ENCODE data around the gene KRTAP17-1. TPM values are rescaled to one million over a fixed set of nuclear protein-coding genes. Genes with fewer than 3 reads are reported as not detected.
A peak's percentile ranks its signal among the peaks of the same experiment; 100 is the strongest.

The KRTAP17-1 gene
- total and polyA plus RNA-seq, 4 donors: not detected

GRCh38 chr17:41301204-41301790 lies 14.2 kb downstream of the KRTAP17-1 start:
- WGBS, 2 donors: 63 to 70% methylated on average over 5 of the region's 5 CpGs
- H3K9ac ChIP-seq (ENCODE audit: insufficient read depth in 1 of 2, low read length in 2 of 2): no peak overlapping the region
- DNase-seq (no peak), ATAC-seq (ENCODE audit: insufficient read depth, low FRiP score) (no peak)
- no peak for TF ChIP-seq CTCF (IDR thresholded peaks at IDR 0.05; ENCODE audit: control extremely low read depth, extremely low read depth)
- H3K36me3 ChIP-seq (ENCODE audit: control insufficient read depth in 4 of 4, insufficient read depth in 4 of 4, low read length in 4 of 4): no peaks in the 10 kb centered on the region
- no peak overlapping the region for H3K27ac ChIP-seq (ENCODE audit: low read depth in 1 of 2, low read length in 1 of 2)
- peaks cover 0 to 2% (median 0%) of the 10 kb centered on the region in 5 donors for H3K4me1 ChIP-seq (ENCODE audit: control insufficient read depth in 5 of 5, insufficient read depth in 5 of 5, low read length in 5 of 5)
- H3K27me3 ChIP-seq (ENCODE audit: control insufficient read depth in 3 of 3, insufficient read depth in 3 of 3, low read length in 2 of 3): no peaks in the 10 kb centered on the region
- H3K9me3 ChIP-seq (ENCODE audit: control insufficient read depth in 4 of 4, insufficient read depth in 3 of 4, low read length in 3 of 4): peaks cover 0 to 6% (median 0%) of the 10 kb centered on the region in 4 donors
- H3K4me3 ChIP-seq: no peak overlapping the region

- DNase-seq (no peak), ATAC-seq (ENCODE audit: insufficient read depth, low FRiP score) (no peak)
- no peak for TF ChIP-seq CTCF (IDR thresholded peaks at IDR 0.05; ENCODE audit: control extremely low read depth, extremely low read depth)
- Histone ChIP-seq H3K27ac (ENCODE audit: low read depth in 1 of 2, low read length in 1 of 2) (no peak overlapping the region), H3K9ac (ENCODE audit: insufficient read depth in 1 of 2, low read length in 2 of 2) (no peak overlapping the region), H3K27me3 (ENCODE audit: control insufficient read depth in 3 of 3, insufficient read depth in 3 of 3, low read length in 2 of 3) (no peaks in the 10 kb centered on the region), H3K4me3 (no peak overlapping the region), H3K4me1 (ENCODE audit: control insufficient read depth in 5 of 5, insufficient read depth in 5 of 5, low read length in 5 of 5) (peaks cover 0 to 2% (median 0%) of the 10 kb centered on the region in 5 donors), H3K9me3 (ENCODE audit: control insufficient read depth in 4 of 4, insufficient read depth in 3 of 4, low read length in 3 of 4) (peaks cover 0 to 6% (median 0%) of the 10 kb centered on the region in 4 donors), H3K36me3 (ENCODE audit: control insufficient read depth in 4 of 4, insufficient read depth in 4 of 4, low read length in 4 of 4) (no peaks in the 10 kb centered on the region)
- 89 to 93% methylated on average over 20 of the region's 20 CpGs for WGBS, 2 donors
Observed at GRCh38 chr17:41298458-41299135, 16.9 kb downstream of the KRTAP17-1 start.

GRCh38 chr17:41296846-41297245 lies 18.7 kb downstream of the KRTAP17-1 start:
- ATAC-seq (ENCODE audit: insufficient read depth, low FRiP score) (no peak), DNase-seq (peak in 2 of 3 donors; percentile 62 to 76)
- Histone ChIP-seq H3K4me1 (ENCODE audit: control insufficient read depth in 5 of 5, insufficient read depth in 5 of 5, low read length in 5 of 5) (peaks cover 0 to 2% (median 0%) of the 10 kb centered on the region in 5 donors), H3K36me3 (ENCODE audit: control insufficient read depth in 4 of 4, insufficient read depth in 4 of 4, low read length in 4 of 4) (no peaks in the 10 kb centered on the region), H3K4me3 (no peak overlapping the region), H3K27ac (ENCODE audit: low read depth in 1 of 2, low read length in 1 of 2) (no peak overlapping the region), H3K9me3 (ENCODE audit: control insufficient read depth in 4 of 4, insufficient read depth in 3 of 4, low read length in 3 of 4) (no peaks in the 10 kb centered on the region), H3K9ac (ENCODE audit: insufficient read depth in 1 of 2, low read length in 2 of 2) (no peak overlapping the region), H3K27me3 (ENCODE audit: control insufficient read depth in 3 of 3, insufficient read depth in 3 of 3, low read length in 2 of 3) (no peaks in the 10 kb centered on the region)
- WGBS, 2 donors: 60 to 74% methylated on average over 1 of the region's 1 CpG
- no peak for TF ChIP-seq CTCF (IDR thresholded peaks at IDR 0.05; ENCODE audit: control extremely low read depth, extremely low read depth)

All from lung (tissue), 12 donors.